Measurements from ENCODE around the gene DEPDC5. TPM values are rescaled to one million over a fixed set of nuclear protein-coding genes. Genes with fewer than 3 reads are reported as not detected.

Gene DEPDC5
- total RNA-seq, 1 donor from 2014 or later = 33.0 TPM

DNA sequence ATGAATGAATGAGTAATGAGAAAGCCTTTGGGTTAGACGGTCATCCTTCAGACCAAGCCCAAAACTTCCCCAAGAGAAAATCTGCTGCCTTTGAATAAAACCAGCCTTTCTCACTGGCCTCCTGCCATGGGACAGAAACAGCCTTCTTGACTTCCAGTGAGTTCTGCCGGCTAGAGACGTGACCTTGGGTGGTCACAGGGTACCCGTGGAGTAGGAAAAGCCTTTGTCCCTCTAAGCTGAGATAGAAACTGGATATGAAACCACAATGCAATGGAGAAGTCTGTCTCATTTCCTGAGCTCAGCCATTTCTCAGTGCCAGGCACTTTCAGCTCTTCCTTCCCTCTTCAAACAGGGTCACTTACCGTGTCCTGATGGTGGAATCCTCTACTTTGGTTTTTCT, 169.3 kb downstream of the DEPDC5 start:
- H3K4me1 Mint-ChIP-seq (ENCODE audit: low read depth) = peaks cover 4% of the 10 kb centered on the region
- TF ChIP-seq, protein P1, sequence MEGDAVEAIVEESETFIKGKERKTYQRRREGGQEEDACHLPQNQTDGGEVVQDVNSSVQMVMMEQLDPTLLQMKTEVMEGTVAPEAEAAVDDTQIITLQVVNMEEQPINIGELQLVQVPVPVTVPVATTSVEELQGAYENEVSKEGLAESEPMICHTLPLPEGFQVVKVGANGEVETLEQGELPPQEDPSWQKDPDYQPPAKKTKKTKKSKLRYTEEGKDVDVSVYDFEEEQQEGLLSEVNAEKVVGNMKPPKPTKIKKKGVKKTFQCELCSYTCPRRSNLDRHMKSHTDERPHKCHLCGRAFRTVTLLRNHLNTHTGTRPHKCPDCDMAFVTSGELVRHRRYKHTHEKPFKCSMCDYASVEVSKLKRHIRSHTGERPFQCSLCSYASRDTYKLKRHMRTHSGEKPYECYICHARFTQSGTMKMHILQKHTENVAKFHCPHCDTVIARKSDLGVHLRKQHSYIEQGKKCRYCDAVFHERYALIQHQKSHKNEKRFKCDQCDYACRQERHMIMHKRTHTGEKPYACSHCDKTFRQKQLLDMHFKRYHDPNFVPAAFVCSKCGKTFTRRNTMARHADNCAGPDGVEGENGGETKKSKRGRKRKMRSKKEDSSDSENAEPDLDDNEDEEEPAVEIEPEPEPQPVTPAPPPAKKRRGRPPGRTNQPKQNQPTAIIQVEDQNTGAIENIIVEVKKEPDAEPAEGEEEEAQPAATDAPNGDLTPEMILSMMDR (IDR thresholded peaks at IDR 0.05; ENCODE audit: unreplicated experiment) = no peak
- no peak overlapping the region for H3K4me3 Mint-ChIP-seq (ENCODE audit: low read depth)
- DNase-seq (ENCODE audit: low spot score, unreplicated experiment) = no peak
- peaks cover 3% of the 10 kb centered on the region for H3K27me3 Mint-ChIP-seq
- H3K36me3 Mint-ChIP-seq (ENCODE audit: insufficient read depth) = no peaks in the 10 kb centered on the region
- peaks cover 4% of the 10 kb centered on the region for H3K9me3 Mint-ChIP-seq (ENCODE audit: low read depth)
- no peak overlapping the region for H3K27ac Mint-ChIP-seq

DNA sequence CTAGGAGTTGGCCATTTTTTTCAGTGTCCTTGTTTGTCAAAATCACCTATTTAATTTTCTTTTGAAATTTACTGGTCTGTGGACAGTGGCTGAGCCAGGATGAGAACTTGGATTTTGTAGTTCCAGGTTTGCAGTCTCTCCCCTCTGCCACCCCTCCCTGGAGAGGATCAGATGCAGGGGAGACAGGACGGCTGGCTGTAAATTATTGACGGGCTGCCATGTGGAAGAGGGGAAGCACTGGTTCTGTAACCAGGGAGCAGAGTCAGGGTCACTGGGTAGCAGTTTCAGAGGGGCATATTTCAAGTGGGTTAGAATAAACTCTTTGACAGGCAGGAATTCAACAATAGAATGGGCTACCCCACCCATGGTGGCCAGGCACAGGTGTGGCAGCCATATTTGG, 169.9 kb downstream of the DEPDC5 start:
- peaks cover 4% of the 10 kb centered on the region for H3K4me1 Mint-ChIP-seq (ENCODE audit: low read depth)
- TF ChIP-seq, protein P1 (IDR thresholded peaks at IDR 0.05; ENCODE audit: unreplicated experiment) = no peak
- no peaks in the 10 kb centered on the region for H3K36me3 Mint-ChIP-seq (ENCODE audit: insufficient read depth)
- H3K27me3 Mint-ChIP-seq = peaks cover 3% of the 10 kb centered on the region
- H3K9me3 Mint-ChIP-seq (ENCODE audit: low read depth) = peaks cover 4% of the 10 kb centered on the region
- no peak overlapping the region for H3K27ac Mint-ChIP-seq
- no peak for DNase-seq (ENCODE audit: low spot score, unreplicated experiment)
- no peak overlapping the region for H3K4me3 Mint-ChIP-seq (ENCODE audit: low read depth)

DNA sequence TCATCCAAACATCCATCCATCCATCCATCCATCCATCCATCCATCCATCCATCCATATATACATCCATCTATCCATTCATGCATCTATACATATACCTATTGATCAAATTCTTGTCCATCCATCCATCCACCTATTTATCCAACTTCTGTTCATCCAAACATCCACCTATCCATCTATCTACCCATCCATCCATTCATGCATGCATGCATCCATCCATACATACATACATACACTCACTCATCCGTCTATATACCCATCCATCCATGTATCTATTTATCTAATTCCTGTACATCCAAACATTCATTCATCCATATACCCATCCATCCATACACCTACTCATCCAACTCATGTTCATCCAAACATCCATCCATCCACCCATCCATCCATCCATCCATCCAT, 171.2 kb downstream of the DEPDC5 start:
- Mint-ChIP-seq H3K4me3 (ENCODE audit: low read depth) (no peak overlapping the region), H3K4me1 (ENCODE audit: low read depth) (peaks cover 4% of the 10 kb centered on the region), H3K36me3 (ENCODE audit: insufficient read depth) (no peaks in the 10 kb centered on the region), H3K9me3 (ENCODE audit: low read depth) (peaks cover 4% of the 10 kb centered on the region), H3K27ac (no peak overlapping the region), H3K27me3 (peaks cover 6% of the 10 kb centered on the region)
- no peak for DNase-seq (ENCODE audit: low spot score, unreplicated experiment)
- TF ChIP-seq, protein P1 (IDR thresholded peaks at IDR 0.05; ENCODE audit: unreplicated experiment) = no peak

DNA sequence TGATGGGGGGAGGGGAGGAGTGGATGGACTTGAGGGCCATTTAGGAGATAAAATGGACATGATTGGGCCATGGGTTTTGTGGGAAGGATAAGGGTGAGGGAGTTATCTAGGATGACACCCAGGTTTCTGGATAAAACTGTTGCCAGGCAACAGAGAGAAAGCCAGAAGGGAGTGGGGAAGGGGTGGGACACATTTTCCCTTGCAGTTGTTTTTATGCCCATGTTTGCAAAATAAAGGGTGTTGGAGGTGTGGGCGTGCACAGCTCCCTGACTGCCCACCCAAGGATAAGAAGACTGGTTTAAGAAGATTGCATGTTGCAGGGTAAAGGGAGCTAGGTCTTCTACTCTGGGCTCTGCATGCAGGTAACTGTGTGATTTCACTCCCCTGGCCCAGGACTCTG, 172.2 kb downstream of the DEPDC5 start:
- Mint-ChIP-seq H3K4me3 (ENCODE audit: low read depth) (no peak overlapping the region), H3K36me3 (ENCODE audit: insufficient read depth) (no peaks in the 10 kb centered on the region), H3K27me3 (peaks cover 6% of the 10 kb centered on the region), H3K4me1 (ENCODE audit: low read depth) (peaks cover 4% of the 10 kb centered on the region), H3K27ac (no peak overlapping the region), H3K9me3 (ENCODE audit: low read depth) (peaks cover 4% of the 10 kb centered on the region)
- TF ChIP-seq, protein P1 (IDR thresholded peaks at IDR 0.05; ENCODE audit: unreplicated experiment) = no peak
- DNase-seq (ENCODE audit: low spot score, unreplicated experiment) = no peak

DNA sequence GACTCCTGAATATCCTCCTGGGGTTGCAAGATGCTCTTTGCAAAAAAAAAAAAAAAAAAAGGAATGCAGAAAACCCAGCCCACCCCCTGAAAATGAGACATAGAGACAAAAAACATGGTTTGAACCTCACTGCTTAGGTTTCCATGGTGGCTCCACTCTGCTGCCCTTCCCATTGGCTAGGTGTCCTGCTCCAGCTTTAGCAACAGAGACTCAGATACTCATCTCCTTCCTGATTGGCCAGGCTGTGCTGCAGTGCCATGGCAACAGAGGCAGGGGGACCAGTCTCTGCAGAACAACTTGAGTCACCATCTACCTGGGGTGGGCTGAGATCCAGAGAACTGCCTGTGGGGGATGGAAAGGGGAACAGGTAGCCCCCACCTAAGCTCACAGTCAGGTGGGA, 173.2 kb downstream of the DEPDC5 start:
- TF ChIP-seq, protein P1 (IDR thresholded peaks at IDR 0.05; ENCODE audit: unreplicated experiment) = no peak
- H3K4me1 Mint-ChIP-seq (ENCODE audit: low read depth) = peaks cover 4% of the 10 kb centered on the region
- H3K27ac Mint-ChIP-seq = no peak overlapping the region
- peaks cover 4% of the 10 kb centered on the region for H3K9me3 Mint-ChIP-seq (ENCODE audit: low read depth)
- H3K4me3 Mint-ChIP-seq (ENCODE audit: low read depth) = no peak overlapping the region
- DNase-seq (ENCODE audit: low spot score, unreplicated experiment) = no peak
- H3K36me3 Mint-ChIP-seq (ENCODE audit: insufficient read depth) = no peaks in the 10 kb centered on the region
- H3K27me3 Mint-ChIP-seq = peaks cover 11% of the 10 kb centered on the region
